Activated naive CD4-positive, alpha-beta T cell treated with anti-CD3 and anti-CD28 coated beads, Interleukin-2, amount 10 ng/mL, durations not matched to agents 7 days and 5 days (primary cell): Measurements from ENCODE around the gene M6PR.
A peak's percentile ranks its signal among the peaks of the same experiment; 100 is the strongest.

Source experiments
- CTCF ChIA-PET: fragments of 350-600 bp; sonication (Branson Sonifier 250); formaldehyde crosslinking; loops from one replicate; lab custom pipeline; 2021; ENCODE audit warnings: antibody characterized with exemption; lab: Charles Lee
- DNase-seq: peaks from one replicate; pipeline ENCODE4 v3.0.0-alpha.2; 2020
- H3K27ac Mint-ChIP-seq: one replicate; pipeline ENCODE4 v1.8.0; 2021; ENCODE audit warnings: mild to moderate bottlenecking, moderate library complexity, mixed read lengths
- H3K27me3 Mint-ChIP-seq: one replicate; pipeline ENCODE4 v1.8.0; 2021; ENCODE audit warnings: mild to moderate bottlenecking, mixed read lengths
- H3K36me3 Mint-ChIP-seq: one replicate; pipeline ENCODE4 v1.8.0; 2021; ENCODE audit warnings: mixed read lengths
- H3K4me1 Mint-ChIP-seq: one replicate; pipeline ENCODE4 v1.8.0; 2021; ENCODE audit warnings: mixed read lengths
- H3K4me3 Mint-ChIP-seq: one replicate; pipeline ENCODE4 v1.8.0; 2021; ENCODE audit warnings: mild to moderate bottlenecking, moderate library complexity, mixed read lengths
- H3K9me3 Mint-ChIP-seq: one replicate; pipeline ENCODE4 v1.8.0; 2021; ENCODE audit warnings: mixed read lengths

M6PR gene

GRCh38 chr12:8949342-8950220, at the start of gene M6PR:
Gene M6PR (minus strand): TSS chr12:8949645. CDS start chr12:8946404, 3,241 bp downstream.
- CTCF ChIA-PET: interaction anchor here (0.7 to 5.0 kb wide), 13 partner anchors 9 to 292 kb away, joined by 3 to 82 read pairs (median 6); no protein-coding TSS in a partner anchor
- Mint-ChIP-seq H3K9me3 (peaks cover 8% of the 10 kb centered on the region), H3K27ac (peak within 1 kb of the TSS; percentile 93), H3K4me3 (peak within 1 kb of the TSS; percentile 98), H3K4me1 (peaks cover 66% of the 10 kb centered on the region), H3K27me3 (no peaks in the 10 kb centered on the region), H3K36me3 (peaks cover 43% of the 10 kb centered on the region)
- DNase-seq: peak; percentile 95

- peaks cover 3% of the 10 kb centered on the region for H3K27me3 Mint-ChIP-seq
- H3K9me3 Mint-ChIP-seq: no peaks in the 10 kb centered on the region
- H3K4me3 Mint-ChIP-seq: no peak overlapping the region
- H3K36me3 Mint-ChIP-seq: peaks cover 20% of the 10 kb centered on the region
- peaks cover 48% of the 10 kb centered on the region for H3K4me1 Mint-ChIP-seq
- peak; percentile 21 for DNase-seq
- peak overlapping the region; percentile 16 for H3K27ac Mint-ChIP-seq
- CTCF ChIA-PET: interaction anchor here (0.6 to 1.1 kb wide), 2 partner anchors 53 to 143 kb away, joined by 3 to 4 read pairs; no protein-coding TSS in a partner anchor
These were observed 47.4 kb upstream of the M6PR start for GRCh38 chr12:8996682-8997405.

- no peak overlapping the region for H3K27ac Mint-ChIP-seq
These were observed 45.8 kb upstream of the M6PR start for GRCh38 chr12:8995021-8995775.

GRCh38 chr12:8993827-8994226, 44.4 kb upstream of the M6PR start:
- Mint-ChIP-seq H3K36me3 (peaks cover 15% of the 10 kb centered on the region), H3K27ac (no peak overlapping the region), H3K4me1 (peaks cover 62% of the 10 kb centered on the region), H3K9me3 (no peaks in the 10 kb centered on the region), H3K4me3 (peak overlapping the region; percentile 24), H3K27me3 (peaks cover 3% of the 10 kb centered on the region)
- DNase-seq: no peak
- CTCF ChIA-PET: no interaction called here

More at GRCh38 chr12:8995021-8995775, 45.8 kb upstream of the M6PR start:
- H3K36me3 Mint-ChIP-seq: peaks cover 20% of the 10 kb centered on the region
- no peak for DNase-seq
- H3K4me1 Mint-ChIP-seq: peaks cover 54% of the 10 kb centered on the region
- no peaks in the 10 kb centered on the region for H3K9me3 Mint-ChIP-seq
- CTCF ChIA-PET: no interaction called here
- H3K4me3 Mint-ChIP-seq: no peak overlapping the region
- peaks cover 3% of the 10 kb centered on the region for H3K27me3 Mint-ChIP-seq

GRCh38 chr12:8991371-8992345, 42.2 kb upstream of the M6PR start:
- CTCF ChIA-PET: interaction anchor here (1.1 to 1.4 kb wide), 3 partner anchors 41 to 47 kb away, joined by 3 to 5 read pairs (median 4); partner anchors contain the start of gene M6PR
- peaks cover 3% of the 10 kb centered on the region for H3K27me3 Mint-ChIP-seq
- peak overlapping the region; percentile 78 for H3K27ac Mint-ChIP-seq
- H3K36me3 Mint-ChIP-seq: peaks cover 14% of the 10 kb centered on the region
- peaks cover 72% of the 10 kb centered on the region for H3K4me1 Mint-ChIP-seq
- H3K9me3 Mint-ChIP-seq: peaks cover 2% of the 10 kb centered on the region
- DNase-seq: no peak
- H3K4me3 Mint-ChIP-seq: peak overlapping the region; percentile 45

GRCh38 chr12:8989413-8989812, 40.0 kb upstream of the M6PR start, which contains the start of gene KLRG1:
Gene KLRG1 (plus strand): TSS chr12:8989546. CDS start chr12:8989636, 90 bp downstream.
- Mint-ChIP-seq H3K4me3 (peak within 1 kb of the TSS; percentile 51), H3K4me1 (peaks cover 65% of the 10 kb centered on the region), H3K9me3 (peaks cover 5% of the 10 kb centered on the region), H3K27ac (peak within 1 kb of the TSS; percentile 84), H3K36me3 (peaks cover 11% of the 10 kb centered on the region), H3K27me3 (no peaks in the 10 kb centered on the region)
- CTCF ChIA-PET: interaction anchor here (0.6 to 0.9 kb wide), 2 partner anchors 45 to 449 kb away, joined by 3 read pairs; no protein-coding TSS in a partner anchor
- DNase-seq: no peak

- DNase-seq: no peak
- Mint-ChIP-seq H3K4me3 (peak overlapping the region; percentile 10), H3K27ac (peak overlapping the region; percentile 83), H3K4me1 (peaks cover 54% of the 10 kb centered on the region), H3K27me3 (no peaks in the 10 kb centered on the region), H3K36me3 (peaks cover 13% of the 10 kb centered on the region), H3K9me3 (peaks cover 5% of the 10 kb centered on the region)
- CTCF ChIA-PET: interaction anchor here (0.7 kb wide), 1 partner anchor 37 kb away, joined by 3 read pairs; no protein-coding TSS in a partner anchor
These were observed 38.2 kb upstream of the M6PR start for GRCh38 chr12:8987685-8988084.

GRCh38 chr12:8987163-8987562, 37.7 kb upstream of the M6PR start:
- no peak for DNase-seq
- Mint-ChIP-seq H3K4me1 (peaks cover 50% of the 10 kb centered on the region), H3K27ac (peak overlapping the region; percentile 83), H3K36me3 (peaks cover 13% of the 10 kb centered on the region), H3K27me3 (no peaks in the 10 kb centered on the region), H3K4me3 (no peak overlapping the region), H3K9me3 (peaks cover 5% of the 10 kb centered on the region)
- CTCF ChIA-PET: interaction anchor here (0.7 to 1.2 kb wide), 2 partner anchors 36 to 38 kb away, joined by 3 to 5 read pairs; partner anchors contain the start of gene M6PR

GRCh38 chr12:8985213-8985754, 35.8 kb upstream of the M6PR start:
- H3K27me3 Mint-ChIP-seq: no peaks in the 10 kb centered on the region
- no peak overlapping the region for H3K4me3 Mint-ChIP-seq
- H3K4me1 Mint-ChIP-seq: peaks cover 41% of the 10 kb centered on the region
- peaks cover 5% of the 10 kb centered on the region for H3K9me3 Mint-ChIP-seq
- H3K27ac Mint-ChIP-seq: no peak overlapping the region
- CTCF ChIA-PET: no interaction called here
- peaks cover 16% of the 10 kb centered on the region for H3K36me3 Mint-ChIP-seq
- DNase-seq: no peak

- Mint-ChIP-seq H3K4me1 (no peaks in the 10 kb centered on the region), H3K36me3 (peaks cover 27% of the 10 kb centered on the region), H3K27me3 (no peaks in the 10 kb centered on the region), H3K27ac (no peak overlapping the region), H3K4me3 (no peak overlapping the region), H3K9me3 (peaks cover 8% of the 10 kb centered on the region)
- DNase-seq: no peak
- CTCF ChIA-PET: no interaction called here
These were observed 30.7 kb upstream of the M6PR start for GRCh38 chr12:8980137-8980536.

- DNase-seq: no peak
- no peak overlapping the region for H3K4me3 Mint-ChIP-seq
- CTCF ChIA-PET: no interaction called here
- H3K27me3 Mint-ChIP-seq: no peaks in the 10 kb centered on the region
- peaks cover 23% of the 10 kb centered on the region for H3K36me3 Mint-ChIP-seq
- peaks cover 27% of the 10 kb centered on the region for H3K9me3 Mint-ChIP-seq
- H3K27ac Mint-ChIP-seq: no peak overlapping the region
- peaks cover 3% of the 10 kb centered on the region for H3K4me1 Mint-ChIP-seq
These were observed 21.0 kb upstream of the M6PR start for GRCh38 chr12:8970432-8970831.

- no peak overlapping the region for H3K4me3 Mint-ChIP-seq
- peaks cover 26% of the 10 kb centered on the region for H3K36me3 Mint-ChIP-seq
- CTCF ChIA-PET: no interaction called here
- no peaks in the 10 kb centered on the region for H3K27me3 Mint-ChIP-seq
- H3K4me1 Mint-ChIP-seq: peaks cover 3% of the 10 kb centered on the region
- DNase-seq: no peak
- no peak overlapping the region for H3K27ac Mint-ChIP-seq
- H3K9me3 Mint-ChIP-seq: peaks cover 27% of the 10 kb centered on the region
These were observed 20.5 kb upstream of the M6PR start for GRCh38 chr12:8969861-8970411.
